OCI-M2 (cell line): Measurements from ENCODE around the gene MPHOSPH8.

Source experiments
- DNase-seq: peaks from one replicate; lab custom pipeline; 2025; ENCODE audit not compliant: unreplicated experiment; lab: John Stamatoyannopoulos, UW

MPHOSPH8 gene, protein sequence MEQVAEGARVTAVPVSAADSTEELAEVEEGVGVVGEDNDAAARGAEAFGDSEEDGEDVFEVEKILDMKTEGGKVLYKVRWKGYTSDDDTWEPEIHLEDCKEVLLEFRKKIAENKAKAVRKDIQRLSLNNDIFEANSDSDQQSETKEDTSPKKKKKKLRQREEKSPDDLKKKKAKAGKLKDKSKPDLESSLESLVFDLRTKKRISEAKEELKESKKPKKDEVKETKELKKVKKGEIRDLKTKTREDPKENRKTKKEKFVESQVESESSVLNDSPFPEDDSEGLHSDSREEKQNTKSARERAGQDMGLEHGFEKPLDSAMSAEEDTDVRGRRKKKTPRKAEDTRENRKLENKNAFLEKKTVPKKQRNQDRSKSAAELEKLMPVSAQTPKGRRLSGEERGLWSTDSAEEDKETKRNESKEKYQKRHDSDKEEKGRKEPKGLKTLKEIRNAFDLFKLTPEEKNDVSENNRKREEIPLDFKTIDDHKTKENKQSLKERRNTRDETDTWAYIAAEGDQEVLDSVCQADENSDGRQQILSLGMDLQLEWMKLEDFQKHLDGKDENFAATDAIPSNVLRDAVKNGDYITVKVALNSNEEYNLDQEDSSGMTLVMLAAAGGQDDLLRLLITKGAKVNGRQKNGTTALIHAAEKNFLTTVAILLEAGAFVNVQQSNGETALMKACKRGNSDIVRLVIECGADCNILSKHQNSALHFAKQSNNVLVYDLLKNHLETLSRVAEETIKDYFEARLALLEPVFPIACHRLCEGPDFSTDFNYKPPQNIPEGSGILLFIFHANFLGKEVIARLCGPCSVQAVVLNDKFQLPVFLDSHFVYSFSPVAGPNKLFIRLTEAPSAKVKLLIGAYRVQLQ

DNA sequence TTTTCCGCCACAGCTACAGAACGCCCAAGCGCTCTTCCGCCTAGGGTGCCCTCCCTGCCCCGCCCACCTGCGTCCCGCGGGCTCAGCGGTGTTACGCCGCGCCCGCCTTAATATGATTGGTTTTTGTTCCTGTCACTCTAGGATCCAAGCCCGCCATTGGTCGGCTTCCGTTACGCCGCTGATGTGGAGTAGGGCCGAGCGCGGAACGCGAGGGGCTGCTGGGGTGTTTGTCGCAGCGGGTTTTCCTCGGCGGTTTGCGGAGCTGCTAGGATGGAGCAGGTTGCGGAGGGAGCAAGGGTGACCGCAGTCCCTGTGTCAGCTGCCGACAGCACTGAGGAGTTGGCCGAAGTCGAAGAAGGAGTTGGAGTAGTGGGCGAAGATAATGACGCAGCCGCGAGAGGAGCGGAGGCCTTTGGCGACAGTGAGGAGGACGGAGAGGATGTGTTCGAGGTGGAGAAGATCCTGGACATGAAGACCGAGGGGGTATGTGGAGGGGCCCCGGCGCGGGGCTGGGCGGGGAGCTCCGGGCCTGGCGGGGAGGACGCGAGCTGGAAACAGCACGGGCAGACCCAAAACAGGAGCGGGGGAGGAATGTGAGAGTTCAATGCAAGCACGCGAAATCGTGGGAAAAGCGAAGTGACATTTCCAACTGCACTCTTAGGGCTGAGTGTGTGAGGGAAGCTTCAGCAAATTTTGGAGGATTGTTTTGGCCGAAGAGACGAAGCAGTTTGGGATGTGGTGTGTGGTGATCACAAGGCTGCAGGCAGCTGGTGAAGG, at the start of gene MPHOSPH8:
Gene MPHOSPH8 (plus strand): TSS at position 181 of the 777 bp plus-strand sequence. CDS start 90 bp downstream, at position 271.
- DNase-seq, result peak; percentile 58

GRCh38 chr13:19586904-19587634, 46.4 kb upstream of the MPHOSPH8 start:
- no peak for DNase-seq

DNA sequence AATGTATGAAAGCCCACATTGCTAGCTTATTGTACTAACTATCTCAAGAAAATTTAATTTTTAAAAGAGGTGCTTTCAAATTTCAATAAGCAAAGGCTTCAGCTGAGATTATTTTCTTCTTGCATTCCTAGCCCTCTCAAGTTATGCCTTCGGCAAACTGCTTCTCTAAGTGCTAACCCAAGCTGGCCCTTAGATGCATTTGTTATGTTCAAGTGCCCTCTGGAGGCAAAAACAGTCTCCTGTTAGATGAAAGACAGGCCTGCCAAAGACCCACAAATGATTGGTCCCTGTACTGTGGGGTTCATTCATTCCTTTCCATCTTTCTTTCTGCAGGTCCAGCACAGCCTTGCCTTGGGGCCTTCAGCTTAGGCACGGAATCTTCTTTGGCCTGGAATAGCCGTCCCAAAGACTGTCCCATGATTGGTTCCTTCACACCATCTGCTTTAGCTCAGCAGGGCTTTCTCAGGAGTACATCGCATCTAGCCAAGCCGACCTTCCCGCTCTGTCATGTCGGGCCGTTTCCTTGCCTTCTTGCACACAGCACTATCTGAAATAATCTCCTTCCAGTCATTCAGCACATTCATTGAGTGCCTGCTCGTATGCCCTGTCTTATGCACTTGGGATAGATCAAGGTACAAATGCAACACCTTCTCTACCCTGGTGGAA, 45.7 kb upstream of the MPHOSPH8 start:
- DNase-seq, result no peak

DNA sequence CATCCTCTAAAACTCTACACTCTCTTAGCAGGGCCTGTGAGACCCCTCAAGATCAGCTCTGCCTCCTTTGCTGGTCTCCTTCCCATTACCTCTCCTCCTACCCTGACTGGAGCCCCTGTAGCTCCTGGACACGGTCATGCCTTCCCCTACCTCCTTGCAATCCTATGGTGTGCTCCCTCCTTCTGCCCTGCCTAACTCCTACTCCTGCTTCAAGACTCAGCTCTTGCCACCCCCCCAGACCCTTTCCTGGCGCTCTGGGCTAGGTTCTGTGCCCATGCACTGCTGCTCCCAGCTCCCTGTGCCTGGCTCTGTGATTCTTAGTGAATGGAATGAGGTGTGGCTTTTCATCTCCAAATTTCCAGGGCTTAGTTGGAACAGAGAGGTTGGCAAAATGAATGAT, 44.1 kb upstream of the MPHOSPH8 start:
- no peak for DNase-seq

- no peak for DNase-seq
Observed at GRCh38 chr13:19590423-19590822, 43.0 kb upstream of the MPHOSPH8 start.

DNA sequence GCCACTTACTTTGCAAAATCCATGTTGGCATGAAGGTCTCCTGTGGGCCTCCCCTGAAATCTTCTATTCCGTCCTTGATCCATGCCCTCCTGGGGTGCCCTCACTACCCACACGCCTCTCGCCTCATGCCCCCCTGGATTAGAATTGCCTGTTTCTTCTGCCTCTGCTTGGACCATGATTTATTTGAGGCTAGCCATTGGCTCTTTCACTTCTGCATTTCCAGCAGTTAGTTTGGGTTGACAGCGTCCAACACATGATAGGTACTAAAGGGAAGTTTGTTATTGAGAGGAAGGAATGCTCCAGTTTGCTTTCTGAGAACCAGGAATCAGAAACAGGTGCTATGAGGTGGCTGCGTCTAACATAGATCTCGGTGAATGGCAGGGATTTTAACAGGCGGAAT, 41.6 kb upstream of the MPHOSPH8 start:
- no peak for DNase-seq

- no peak for DNase-seq
Observed at GRCh38 chr13:19592657-19593180, 40.7 kb upstream of the MPHOSPH8 start.

DNA sequence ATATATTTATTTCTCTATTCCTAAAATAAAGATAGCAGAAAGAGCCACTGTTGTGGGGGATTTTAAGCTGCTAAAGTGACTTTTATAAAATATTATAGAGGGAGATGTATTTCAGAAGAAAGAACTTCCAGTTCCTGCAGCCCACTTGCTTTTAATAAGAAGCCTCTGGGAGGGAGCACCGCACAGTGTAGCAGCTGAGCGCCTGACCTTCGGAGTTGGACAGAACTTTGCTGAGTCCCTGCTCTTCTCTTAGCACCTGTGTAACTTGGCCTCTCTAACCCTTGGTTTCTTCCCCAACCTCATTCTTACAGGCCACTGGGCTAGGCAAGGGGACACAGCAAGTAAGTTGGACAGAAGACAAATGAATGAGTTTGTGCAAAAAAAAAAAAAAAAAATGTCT, 37.4 kb upstream of the MPHOSPH8 start:
- DNase-seq, result no peak

DNA sequence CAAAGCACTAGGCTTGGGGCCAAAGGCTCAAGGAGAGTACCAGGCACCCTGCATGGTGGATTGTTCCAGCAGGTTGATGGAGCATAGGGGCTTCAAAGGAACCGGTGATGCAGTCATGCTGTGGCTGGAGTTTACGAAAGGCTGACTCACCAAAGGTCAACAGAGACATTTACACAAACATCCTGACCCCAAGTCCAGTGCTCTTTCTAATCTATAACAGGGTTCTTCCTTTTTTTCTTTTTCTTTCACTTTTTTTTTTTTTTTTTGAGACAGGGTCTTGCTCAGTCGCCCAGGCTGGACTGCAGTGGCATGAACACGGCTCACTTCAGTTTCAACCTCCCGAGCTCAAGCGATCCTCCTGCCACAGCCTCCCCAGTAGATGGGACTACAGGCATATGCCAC, 36.5 kb upstream of the MPHOSPH8 start:
- DNase-seq, result no peak

DNA sequence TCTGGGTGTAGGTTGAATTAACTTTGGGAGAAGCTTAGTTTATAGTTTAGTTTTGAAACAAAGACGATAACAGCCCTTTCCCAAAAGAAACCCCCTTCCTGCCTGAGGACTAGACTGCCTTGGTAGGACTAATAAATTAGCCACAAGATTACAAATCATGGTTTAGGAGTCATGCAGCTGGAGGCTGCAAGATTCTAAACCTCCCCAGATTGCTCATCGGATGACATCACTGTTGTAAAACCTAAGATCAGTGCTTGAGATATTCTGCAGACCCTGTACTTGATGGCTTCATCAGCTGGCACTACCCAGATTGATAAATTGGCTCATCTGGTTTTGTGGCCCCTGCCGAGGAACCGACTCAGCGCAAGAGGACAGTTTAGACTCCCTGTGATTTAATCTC, 35.9 kb upstream of the MPHOSPH8 start:
- DNase-seq, result no peak

DNA sequence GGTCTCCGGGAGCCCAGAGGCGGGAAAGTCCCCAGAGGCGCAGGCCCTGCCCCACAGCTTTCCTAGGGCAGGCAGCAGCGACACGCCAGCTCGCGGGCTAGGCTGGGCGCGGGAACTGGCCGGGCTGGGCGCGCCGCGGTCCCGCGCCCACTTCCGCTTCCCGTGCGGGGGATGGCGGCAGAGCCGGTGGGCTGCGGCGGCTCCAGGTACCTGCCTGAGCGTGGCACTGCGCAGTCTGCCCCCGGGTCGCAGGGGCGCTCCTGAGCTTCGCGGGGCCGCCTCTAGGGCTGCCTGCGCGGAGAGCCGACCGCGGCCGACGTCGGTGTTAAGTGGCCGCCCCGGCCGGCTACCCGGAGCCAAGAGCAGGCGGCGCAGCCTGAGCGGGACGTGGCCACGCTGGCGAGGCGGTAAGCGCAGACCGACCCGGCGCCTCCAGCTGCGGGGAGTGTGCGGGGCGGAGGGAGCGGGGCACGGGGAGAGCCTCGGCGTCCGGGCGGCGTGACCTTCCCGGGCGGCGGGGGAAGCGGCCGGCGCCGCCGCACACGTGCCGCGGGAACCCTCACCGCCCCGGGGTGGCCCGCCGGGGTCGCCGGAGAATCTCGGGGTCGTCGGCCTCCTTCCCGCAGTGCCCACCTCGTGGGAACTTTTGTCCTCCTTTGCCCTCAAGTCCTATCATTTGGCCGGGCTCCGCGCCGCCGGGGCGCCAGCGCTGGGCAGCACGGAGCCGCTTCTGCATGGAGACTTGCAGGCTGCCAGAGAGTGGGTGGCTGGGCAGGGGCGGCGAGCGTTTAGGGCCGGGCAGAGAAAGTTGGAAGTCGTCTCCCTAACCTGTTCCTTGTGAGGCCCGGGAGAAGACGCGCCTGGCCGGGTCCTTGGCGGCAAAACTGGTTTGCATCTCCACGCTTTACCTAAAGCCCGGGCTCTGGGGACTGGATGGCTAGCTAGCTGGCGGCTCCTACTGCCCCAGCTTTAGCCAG, 31.4 kb upstream of the MPHOSPH8 start:
- no peak for DNase-seq

DNA sequence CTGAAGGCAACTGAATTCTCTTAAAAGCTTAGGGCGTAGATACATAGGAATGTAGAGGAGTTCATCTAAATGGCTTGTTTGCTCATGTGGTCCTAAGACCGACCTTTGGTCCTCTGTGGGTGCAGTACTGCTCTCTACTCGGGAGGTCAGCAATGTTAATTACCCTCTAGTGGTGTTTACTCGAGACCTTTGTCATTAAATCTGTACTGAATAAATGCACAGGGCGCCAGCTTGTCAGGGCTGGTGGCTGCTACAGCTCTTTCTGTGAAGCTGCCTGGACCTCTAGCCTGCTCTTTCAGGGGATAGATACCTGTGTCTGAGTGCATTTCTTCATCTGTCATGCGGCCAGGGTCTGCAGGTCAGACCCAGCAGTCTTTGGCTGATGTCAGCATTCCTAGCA, 29.2 kb upstream of the MPHOSPH8 start:
- DNase-seq, result no peak

DNA sequence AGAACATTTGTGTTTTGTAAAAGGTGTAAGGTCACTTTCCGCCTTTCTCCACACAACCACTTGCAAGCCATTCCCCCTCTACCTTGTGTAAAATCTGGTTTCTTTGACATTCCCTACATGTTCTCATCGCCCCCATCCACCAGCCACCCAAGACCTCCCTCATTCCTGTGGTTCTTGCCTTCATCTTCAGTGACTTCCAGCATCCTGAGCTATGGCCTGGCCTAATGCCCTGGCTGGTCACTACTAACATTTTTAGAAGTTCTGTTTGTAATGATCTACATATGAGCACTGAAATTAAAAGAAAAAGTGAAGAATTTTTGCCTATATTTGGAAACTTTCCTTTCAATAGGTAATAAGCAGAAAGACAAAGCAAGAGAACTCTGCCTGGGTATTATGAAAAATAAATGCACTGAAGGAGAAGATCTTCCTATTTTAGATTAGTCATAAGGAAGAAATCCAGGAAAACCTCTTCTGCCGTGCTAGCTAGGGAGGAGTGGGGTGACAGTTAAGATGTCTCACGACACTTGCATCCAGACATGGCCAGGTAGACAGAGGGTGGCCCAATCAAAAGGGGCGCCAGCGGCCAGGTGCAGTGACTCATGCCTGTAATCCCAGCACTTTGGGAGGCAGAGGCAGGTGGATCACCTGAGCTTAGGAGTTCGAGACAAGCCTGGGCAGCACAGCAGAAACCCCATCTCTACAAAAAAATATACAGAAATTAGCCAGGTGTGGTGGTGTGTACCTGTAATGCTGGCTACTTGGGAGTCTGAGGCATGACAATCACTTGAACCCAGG, 28.1 kb upstream of the MPHOSPH8 start:
- no peak for DNase-seq

DNA sequence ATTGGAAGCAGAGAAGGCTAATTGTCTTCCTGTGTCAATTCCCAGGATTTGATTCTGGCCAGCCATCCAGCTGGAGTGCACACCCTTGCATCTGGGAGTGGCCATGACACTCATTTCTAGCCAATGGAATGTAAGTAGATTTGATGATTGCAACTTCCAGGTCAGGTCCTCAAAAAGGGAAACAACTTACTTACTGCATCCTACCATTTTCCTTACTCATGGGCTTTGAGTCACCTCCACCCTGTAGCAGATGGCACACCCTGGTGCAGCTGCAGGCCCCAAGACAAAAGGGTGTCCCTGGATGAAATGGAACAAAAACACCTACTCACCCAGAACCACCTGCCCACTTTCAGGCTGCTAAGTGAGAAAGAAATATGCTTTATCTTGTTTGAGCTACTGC, 27.3 kb upstream of the MPHOSPH8 start:
- no peak for DNase-seq

DNA sequence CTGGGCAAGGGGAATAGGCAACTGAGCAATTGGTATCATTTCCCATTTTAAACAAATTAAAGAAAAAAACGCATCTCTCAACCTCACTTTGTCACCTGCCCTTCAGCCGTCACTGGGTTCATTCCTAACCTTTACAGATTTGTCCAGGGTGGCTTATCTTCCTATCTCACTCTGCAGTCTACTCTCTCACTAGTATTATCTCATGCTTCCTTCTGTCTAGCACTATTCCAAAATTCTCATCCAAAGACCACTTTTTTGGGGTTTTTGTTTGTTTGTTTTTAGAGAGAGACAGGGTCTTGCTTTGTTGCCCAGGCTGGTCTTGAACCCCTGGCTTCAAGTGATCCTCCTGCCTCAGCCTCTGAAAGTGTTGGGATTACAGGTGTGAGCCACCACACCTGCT, 26.7 kb upstream of the MPHOSPH8 start:
- no peak for DNase-seq

- DNase-seq, result no peak
Observed at GRCh38 chr13:19607523-19608078, 25.9 kb upstream of the MPHOSPH8 start.

- DNase-seq, result no peak
Observed at GRCh38 chr13:19618977-19619376, 14.5 kb upstream of the MPHOSPH8 start.

GRCh38 chr13:19622193-19622592, 11.3 kb upstream of the MPHOSPH8 start:
- DNase-seq, result no peak
